ENCODE measurements around the gene KCNJ1. TPM values are rescaled to one million over a fixed set of nuclear protein-coding genes. Genes with fewer than 3 reads are reported as not detected.
A peak's percentile ranks its signal among the peaks of the same experiment; 100 is the strongest.

KCNJ1 gene
- total and polyA plus RNA-seq, 4 experiments from 2014 or later = 0.17 to 0.23 TPM; not detected in 2

DNA sequence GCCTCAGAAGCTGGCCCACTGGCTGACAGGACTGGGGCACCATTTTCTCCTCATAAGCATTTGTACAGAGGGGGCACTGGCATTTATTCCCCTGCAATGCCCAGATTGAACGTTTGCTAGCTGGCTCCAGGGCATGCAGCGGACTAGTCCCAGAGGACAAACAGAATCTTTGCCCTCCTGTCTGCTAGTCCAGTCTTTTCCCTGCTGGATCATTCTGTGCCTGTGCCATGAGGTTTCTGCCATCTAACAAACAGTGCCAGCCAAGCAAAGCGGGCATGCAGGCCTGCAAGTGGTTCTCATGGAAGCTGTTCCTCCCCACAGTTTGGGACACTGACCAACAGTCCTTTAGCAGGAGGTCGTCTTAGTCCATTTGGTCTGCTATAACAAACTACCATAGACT, 53.4 kb downstream of the KCNJ1 start:
- intact Hi-C loops (cut with micrococcal nuclease) = no loop called here
- CTCF ChIA-PET (ENCODE audit: partially characterized antibody) = interaction anchor here (6.7 kb wide), 1 partner anchor 17 kb away, joined by 30 read pairs; no protein-coding TSS in a partner anchor

DNA sequence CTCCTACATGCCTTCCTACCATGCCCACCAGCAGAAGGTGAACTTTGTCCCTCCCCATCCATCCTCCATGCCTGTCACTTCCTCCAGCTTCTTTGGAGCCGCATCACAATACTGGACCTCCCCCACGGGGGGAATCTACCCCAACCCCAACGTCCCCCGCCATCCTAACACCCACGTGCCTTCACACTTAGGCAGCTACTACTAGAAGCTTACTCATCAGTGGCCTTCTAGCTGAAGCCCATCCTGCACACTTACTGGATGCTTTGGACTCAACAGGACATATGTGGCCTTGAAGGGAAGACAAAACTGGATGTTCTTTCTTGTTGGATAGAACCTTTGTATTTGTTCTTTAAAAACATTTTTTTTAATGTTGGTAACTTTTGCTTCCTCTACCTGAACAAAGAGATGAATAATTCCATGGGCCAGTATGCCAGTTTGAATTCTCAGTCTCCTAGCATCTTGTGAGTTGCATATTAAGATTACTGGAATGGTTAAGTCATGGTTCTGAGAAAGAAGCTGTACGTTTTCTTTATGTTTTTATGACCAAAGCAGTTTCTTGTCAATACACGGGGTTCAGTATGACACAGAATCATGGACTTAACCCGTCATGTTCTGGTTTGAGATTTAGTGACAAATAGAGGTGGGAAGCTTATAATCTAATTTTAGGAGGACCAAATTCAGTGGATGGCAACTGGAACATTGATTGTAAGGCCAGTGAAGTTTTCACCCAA, 56.1 kb downstream of the KCNJ1 start:
- H3K36me3 Mint-ChIP-seq = peaks cover 60 to 82% of the 10 kb centered on the region in 2 donors
- H3K27me3 Mint-ChIP-seq = no peaks in the 10 kb centered on the region
- no peak for DNase-seq
- POLR2A ChIA-PET (ENCODE audit: partially characterized antibody) = interaction anchor here (0.6 kb wide), 1 partner anchor 38 kb away, joined by 4 read pairs; no protein-coding TSS in a partner anchor
- Histone ChIP-seq H3K27ac (ENCODE audit: low read depth, low read length) (no peak overlapping the region), H3K36me3 (ENCODE audit: insufficient read depth, low read length) (peaks cover 76% of the 10 kb centered on the region), H3K4me3 (ENCODE audit: low read length in 2 of 2) (no peak overlapping the region), H3K4me1 (ENCODE audit: insufficient read depth, low read length) (no peaks in the 10 kb centered on the region), H3K27me3 (ENCODE audit: insufficient read depth, low read length) (no peaks in the 10 kb centered on the region), H3K9me3 (ENCODE audit: control insufficient read depth in 1 of 2, low read length in 2 of 2) (no peaks in the 10 kb centered on the region)
- CTCF ChIA-PET (ENCODE audit: partially characterized antibody) = interaction anchor here (1.0 to 6.7 kb wide), 6 partner anchors 14 to 654 kb away, joined by 3 to 30 read pairs (median 3); no protein-coding TSS in a partner anchor
- H3K4me3 Mint-ChIP-seq = no peak overlapping the region
- peaks cover 3 to 14% (median 11%) of the 10 kb centered on the region in 4 donors for H3K4me1 Mint-ChIP-seq
- intact Hi-C loops (cut with micrococcal nuclease) = no loop called here
- no peaks in the 10 kb centered on the region for H3K9me3 Mint-ChIP-seq
- peak overlapping the region in 5 of 7 donors; percentile 27 to 81 (median 68) for H3K27ac Mint-ChIP-seq

More for the DNA sequence above, 53.4 kb downstream of the KCNJ1 start:
- Histone ChIP-seq H3K4me1 (ENCODE audit: insufficient read depth, low read length) (no peaks in the 10 kb centered on the region), H3K36me3 (ENCODE audit: insufficient read depth, low read length) (peaks cover 57% of the 10 kb centered on the region), H3K27me3 (ENCODE audit: insufficient read depth, low read length) (no peaks in the 10 kb centered on the region), H3K27ac (ENCODE audit: low read depth, low read length) (no peak overlapping the region), H3K4me3 (ENCODE audit: low read length in 2 of 2) (no peak overlapping the region), H3K9me3 (ENCODE audit: control insufficient read depth in 1 of 2, low read length in 2 of 2) (no peaks in the 10 kb centered on the region)
- Mint-ChIP-seq H3K27me3 (no peaks in the 10 kb centered on the region), H3K36me3 (peaks cover 53 to 76% of the 10 kb centered on the region in 2 donors), H3K4me3 (no peak overlapping the region), H3K4me1 (peaks cover 3 to 13% (median 9%) of the 10 kb centered on the region in 4 donors), H3K27ac (peak overlapping the region in 4 of 7 donors; percentile 19 to 55 (median 40)), H3K9me3 (no peaks in the 10 kb centered on the region)
- DNase-seq = no peak
- POLR2A ChIA-PET (ENCODE audit: partially characterized antibody) = interaction anchor here (1.5 kb wide), 1 partner anchor 17 kb away, joined by 4 read pairs; no protein-coding TSS in a partner anchor

DNA sequence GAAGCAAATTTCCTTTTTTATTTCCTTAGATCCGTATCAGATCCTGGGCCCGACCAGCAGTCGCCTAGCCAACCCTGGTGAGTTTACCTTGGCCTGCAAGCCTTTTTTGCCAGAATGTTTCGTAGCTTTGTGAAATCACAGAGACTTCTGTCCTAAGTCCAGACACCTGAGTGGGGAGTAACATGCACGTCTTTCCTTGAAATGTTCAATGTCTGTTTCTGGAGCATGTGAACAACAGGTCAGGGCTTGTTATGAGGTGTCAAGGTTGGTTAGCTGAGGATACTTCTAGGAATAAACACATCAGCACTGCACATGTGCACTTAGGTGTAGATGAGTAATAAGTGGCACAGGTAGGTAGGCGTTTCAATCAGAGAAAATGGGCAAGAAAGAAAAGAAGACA, 58.0 kb downstream of the KCNJ1 start:
- Histone ChIP-seq H3K36me3 (ENCODE audit: insufficient read depth, low read length) (peaks cover 87% of the 10 kb centered on the region), H3K27me3 (ENCODE audit: insufficient read depth, low read length) (no peaks in the 10 kb centered on the region), H3K4me3 (ENCODE audit: low read length in 2 of 2) (no peak overlapping the region), H3K27ac (ENCODE audit: low read depth, low read length) (no peak overlapping the region), H3K9me3 (ENCODE audit: control insufficient read depth in 1 of 2, low read length in 2 of 2) (no peaks in the 10 kb centered on the region), H3K4me1 (ENCODE audit: insufficient read depth, low read length) (no peaks in the 10 kb centered on the region)
- no peak overlapping the region for H3K4me3 Mint-ChIP-seq
- ChIA-PET POLR2A (ENCODE audit: partially characterized antibody) (no interaction called here), CTCF (ENCODE audit: partially characterized antibody) (interaction anchor here (0.9 to 6.7 kb wide), 4 partner anchors 13 to 637 kb away, joined by 3 to 30 read pairs (median 5); no protein-coding TSS in a partner anchor)
- H3K27ac Mint-ChIP-seq = peak overlapping the region in 2 of 7 donors; percentile 58 to 65
- peaks cover 4 to 21% (median 14%) of the 10 kb centered on the region in 4 donors for H3K4me1 Mint-ChIP-seq
- intact Hi-C loops (cut with micrococcal nuclease) = no loop called here
- H3K36me3 Mint-ChIP-seq = peaks cover 60 to 85% of the 10 kb centered on the region in 2 donors
- H3K9me3 Mint-ChIP-seq = no peaks in the 10 kb centered on the region
- no peaks in the 10 kb centered on the region for H3K27me3 Mint-ChIP-seq
- DNase-seq = no peak

DNA sequence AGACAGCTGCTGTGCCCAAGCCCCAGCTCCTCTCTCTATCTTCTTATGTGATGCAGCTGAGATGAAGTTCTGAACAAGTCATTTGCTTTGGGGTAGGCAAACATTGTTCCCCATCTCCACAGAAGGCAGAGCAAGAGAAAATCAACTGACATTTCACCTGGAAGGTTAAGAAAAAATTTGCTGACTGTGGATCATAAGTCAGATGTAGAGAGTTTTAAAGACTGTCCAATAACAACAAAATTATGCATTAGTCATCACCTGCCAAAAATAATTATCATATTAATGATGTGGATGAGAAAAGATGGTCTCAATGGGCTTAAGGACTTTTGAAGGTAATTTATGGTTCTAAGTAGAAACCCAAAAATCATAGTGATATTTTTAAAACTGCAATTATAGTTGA, 59.2 kb downstream of the KCNJ1 start:
- Mint-ChIP-seq H3K27me3 (no peaks in the 10 kb centered on the region), H3K36me3 (peaks cover 68 to 86% of the 10 kb centered on the region in 2 donors), H3K4me1 (peaks cover 12 to 34% (median 21%) of the 10 kb centered on the region in 4 donors), H3K9me3 (no peaks in the 10 kb centered on the region), H3K27ac (peak overlapping the region in 4 of 7 donors; percentile 5 to 56 (median 30)), H3K4me3 (no peak overlapping the region)
- no peaks in the 10 kb centered on the region for H3K27me3 ChIP-seq (ENCODE audit: insufficient read depth, low read length)
- H3K9me3 ChIP-seq (ENCODE audit: control insufficient read depth in 1 of 2, low read length in 2 of 2) = no peaks in the 10 kb centered on the region
- ChIA-PET CTCF (ENCODE audit: partially characterized antibody) (interaction anchor here (0.8 to 6.7 kb wide), 3 partner anchors 19 to 636 kb away, joined by 3 to 30 read pairs (median 7); no protein-coding TSS in a partner anchor), POLR2A (ENCODE audit: partially characterized antibody) (no interaction called here)
- intact Hi-C loops (cut with micrococcal nuclease) = no loop called here
- H3K36me3 ChIP-seq (ENCODE audit: insufficient read depth, low read length) = peaks cover 89% of the 10 kb centered on the region
- H3K27ac ChIP-seq (ENCODE audit: low read depth, low read length) = no peak overlapping the region
- H3K4me3 ChIP-seq (ENCODE audit: low read length in 2 of 2) = no peak overlapping the region
- no peaks in the 10 kb centered on the region for H3K4me1 ChIP-seq (ENCODE audit: insufficient read depth, low read length)
- DNase-seq = no peak

DNA sequence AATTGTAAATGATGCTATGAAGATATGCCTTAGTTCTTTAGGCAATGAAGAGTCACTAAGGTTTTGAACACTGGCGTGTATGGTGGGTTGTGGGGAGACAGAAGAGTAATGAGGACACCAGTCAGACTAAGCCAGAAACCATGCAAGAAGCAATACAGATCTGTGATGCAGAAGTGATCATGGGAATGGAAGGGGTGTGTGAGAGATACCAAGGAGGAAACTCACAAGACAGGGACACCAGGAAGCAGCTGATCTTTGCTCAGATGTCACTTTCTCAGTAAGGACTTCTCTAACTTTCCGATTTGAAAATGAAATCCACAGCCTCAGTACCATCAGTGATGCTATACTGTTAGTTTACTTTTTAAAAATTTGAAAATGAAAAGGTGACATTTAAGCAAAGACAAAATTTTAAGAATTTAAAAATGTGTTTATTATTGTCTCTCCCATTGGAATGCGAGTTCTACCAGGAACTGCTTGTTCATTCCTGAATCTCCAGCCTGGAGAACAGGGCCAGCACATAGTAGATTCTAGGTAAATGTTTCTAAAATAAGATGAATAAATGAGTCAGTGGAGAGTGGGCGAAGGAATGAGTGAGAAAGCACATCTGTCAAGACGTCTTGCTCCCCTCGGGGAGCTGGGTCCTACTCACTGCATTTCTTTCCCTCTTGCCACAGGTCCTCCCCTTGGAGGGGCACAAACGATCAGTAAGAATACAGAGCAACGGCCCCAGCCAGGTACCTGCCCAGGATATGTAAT, 60.4 kb downstream of the KCNJ1 start:
- Mint-ChIP-seq H3K27ac (peak overlapping the region; percentile 5 to 89 (median 53)), H3K4me1 (peaks cover 16 to 42% (median 25%) of the 10 kb centered on the region in 4 donors), H3K36me3 (peaks cover 70 to 89% of the 10 kb centered on the region in 2 donors), H3K27me3 (no peaks in the 10 kb centered on the region), H3K9me3 (no peaks in the 10 kb centered on the region), H3K4me3 (no peak overlapping the region)
- Histone ChIP-seq H3K4me1 (ENCODE audit: insufficient read depth, low read length) (no peaks in the 10 kb centered on the region), H3K27ac (ENCODE audit: low read depth, low read length) (no peak overlapping the region), H3K27me3 (ENCODE audit: insufficient read depth, low read length) (no peaks in the 10 kb centered on the region), H3K4me3 (ENCODE audit: low read length in 2 of 2) (no peak overlapping the region), H3K9me3 (ENCODE audit: control insufficient read depth in 1 of 2, low read length in 2 of 2) (no peaks in the 10 kb centered on the region), H3K36me3 (ENCODE audit: insufficient read depth, low read length) (peaks cover 80% of the 10 kb centered on the region)
- ChIA-PET POLR2A (ENCODE audit: partially characterized antibody) (no interaction called here), CTCF (ENCODE audit: partially characterized antibody) (no interaction called here)
- DNase-seq = no peak
- intact Hi-C loops (cut with micrococcal nuclease) = no loop called here

DNA sequence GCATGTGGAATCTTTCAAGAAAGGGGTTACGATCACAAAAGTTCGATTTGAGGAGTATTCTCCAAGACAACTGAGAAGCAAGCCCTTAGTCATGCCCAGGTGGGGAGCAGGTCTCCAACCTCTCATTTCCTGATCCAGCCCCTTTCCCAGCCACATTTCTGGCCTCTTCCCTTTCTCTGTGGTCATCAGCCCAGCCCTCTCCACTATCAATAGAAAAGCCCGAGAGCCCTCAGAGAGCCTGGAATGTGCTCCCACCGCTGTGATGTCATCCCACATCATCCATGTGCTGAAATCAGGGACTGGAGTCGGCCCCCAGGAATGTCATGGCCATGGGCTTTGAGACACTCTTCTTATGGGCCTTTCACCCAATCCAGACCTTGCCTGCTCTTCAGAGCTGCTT, 62.6 kb downstream of the KCNJ1 start:
- H3K27me3 ChIP-seq (ENCODE audit: insufficient read depth, low read length) = no peaks in the 10 kb centered on the region
- no peak overlapping the region for H3K4me3 Mint-ChIP-seq
- peak overlapping the region in 5 of 7 donors; percentile 12 to 67 (median 57) for H3K27ac Mint-ChIP-seq
- H3K9me3 Mint-ChIP-seq = no peaks in the 10 kb centered on the region
- H3K27me3 Mint-ChIP-seq = no peaks in the 10 kb centered on the region
- no peak overlapping the region for H3K4me3 ChIP-seq (ENCODE audit: low read length in 2 of 2)
- no peaks in the 10 kb centered on the region for H3K4me1 ChIP-seq (ENCODE audit: insufficient read depth, low read length)
- ChIA-PET POLR2A (ENCODE audit: partially characterized antibody) (no interaction called here), CTCF (ENCODE audit: partially characterized antibody) (no interaction called here)
- H3K36me3 ChIP-seq (ENCODE audit: insufficient read depth, low read length) = peaks cover 81% of the 10 kb centered on the region
- intact Hi-C loops (cut with micrococcal nuclease) = no loop called here
- H3K4me1 Mint-ChIP-seq = peaks cover 16 to 49% (median 34%) of the 10 kb centered on the region in 4 donors
- DNase-seq = no peak
- H3K36me3 Mint-ChIP-seq = peaks cover 70 to 90% of the 10 kb centered on the region in 2 donors
- no peak overlapping the region for H3K27ac ChIP-seq (ENCODE audit: low read depth, low read length)
- no peaks in the 10 kb centered on the region for H3K9me3 ChIP-seq (ENCODE audit: control insufficient read depth in 1 of 2, low read length in 2 of 2)
